Measurements from ENCODE around the gene DCST2. TPM values are rescaled to one million over a fixed set of nuclear protein-coding genes. Genes with fewer than 3 reads are reported as not detected.

Gene DCST2
- total and polyA plus RNA-seq, 7 donors = 0.27 to 2.0 (median 0.43) TPM; not detected in 3

GRCh38 chr1:155064111-155064831 is 30.7 kb upstream of the DCST2 start:
- H3K9me3 ChIP-seq = no peaks in the 10 kb centered on the region
- 3 to 9% methylated on average over 14 of the region's 14 CpGs for WGBS, 2 donors
- H3K36me3 ChIP-seq = peaks cover 0 to 11% (median under 1%) of the 10 kb centered on the region in 4 donors
- intact Hi-C loops (cut with DNase I) = loop anchor here (5.0 kb wide), 1 partner anchor 92 kb away; the partner anchor contains the start of genes CKS1B and SHC1
- TF ChIP-seq EP300 (IDR thresholded peaks at IDR 0.05) (no peak), POLR2AphosphoS5 (IDR thresholded peaks at IDR 0.05) (no peak), CTCF (IDR thresholded peaks at IDR 0.05) (no peak), POLR2A (IDR thresholded peaks at IDR 0.05) (no peak)
- H3K4me1 ChIP-seq = peaks cover 3 to 34% (median 30%) of the 10 kb centered on the region in 4 donors
- peak overlapping the region; percentile 70 to 90 (median 86) for H3K4me3 ChIP-seq
- no peak for DNase-seq
- peak overlapping the region; percentile 75 to 84 (median 80) for H3K27ac ChIP-seq
- peaks cover 0 to 7% (median 0%) of the 10 kb centered on the region in 3 donors for H3K27me3 ChIP-seq

GRCh38 chr1:155063550-155064110 is 30.0 kb upstream of the DCST2 start, which contains the start of gene EFNA4:
Gene EFNA4, plus strand, starts transcription at chr1:155063740. Its CDS starts 84 bp downstream, at chr1:155063824.
- WGBS, 2 donors = 1% methylated on average over 57 of the region's 57 CpGs
- Histone ChIP-seq H3K9me3 (no peaks in the 10 kb centered on the region), H3K4me3 (peak within 1 kb of the TSS; percentile 70 to 90 (median 86)), H3K27me3 (peaks cover 0 to 7% (median 0%) of the 10 kb centered on the region in 3 donors), H3K4me1 (peaks cover 3 to 34% (median 30%) of the 10 kb centered on the region in 4 donors), H3K36me3 (peaks cover 0 to 17% (median 5%) of the 10 kb centered on the region in 4 donors), H3K27ac (peak within 1 kb of the TSS; percentile 75 to 84 (median 80))
- intact Hi-C loops (cut with DNase I) = loop anchor here (1.0 to 5.0 kb wide), 2 partner anchors 21 to 91 kb away; partner anchors contain the start of genes CKS1B and SHC1
- TF ChIP-seq POLR2AphosphoS5 (IDR thresholded peaks at IDR 0.05) (peak; percentile 36 to 71 (median 57)), POLR2A (IDR thresholded peaks at IDR 0.05) (peak in 1 of 2 donors; percentile 42), CTCF (IDR thresholded peaks at IDR 0.05) (no peak)
- peak; percentile 94 for DNase-seq

GRCh38 chr1:155062702-155063411 is 29.3 kb upstream of the DCST2 start:
- Histone ChIP-seq H3K4me1 (peaks cover 3 to 34% (median 30%) of the 10 kb centered on the region in 4 donors), H3K27ac (peak overlapping the region in 3 of 4 donors; percentile 79 to 84 (median 82)), H3K27me3 (peaks cover 0 to 7% (median 0%) of the 10 kb centered on the region in 3 donors), H3K36me3 (peaks cover 0 to 25% (median 9%) of the 10 kb centered on the region in 4 donors), H3K9me3 (no peaks in the 10 kb centered on the region), H3K4me3 (peak overlapping the region; percentile 70 to 90 (median 86))
- DNase-seq = no peak
- 2 to 5% methylated on average over 46 of the region's 46 CpGs for WGBS, 2 donors
- intact Hi-C loops (cut with DNase I) = loop anchor here (1.0 to 5.0 kb wide), 2 partner anchors 21 to 91 kb away; partner anchors contain the start of genes CKS1B and SHC1
- TF ChIP-seq POLR2AphosphoS5 (IDR thresholded peaks at IDR 0.05) (peak in 1 of 4 donors; percentile 14), POLR2A (IDR thresholded peaks at IDR 0.05) (peak in 1 of 2 donors; percentile 14), CTCF (IDR thresholded peaks at IDR 0.05) (peak; percentile 16 to 89 (median 62)), EP300 (IDR thresholded peaks at IDR 0.05) (no peak)

- DNase-seq = no peak
- no peaks in the 10 kb centered on the region for H3K9me3 ChIP-seq
- TF ChIP-seq CTCF (IDR thresholded peaks at IDR 0.05) = no peak
- TF ChIP-seq EP300 (IDR thresholded peaks at IDR 0.05) = no peak
- TF ChIP-seq POLR2A (IDR thresholded peaks at IDR 0.05) = no peak
- TF ChIP-seq POLR2AphosphoS5 (IDR thresholded peaks at IDR 0.05) = no peak
- 13 to 47% methylated on average over 29 of the region's 29 CpGs for WGBS, 2 donors
- peaks cover 0 to 7% (median 0%) of the 10 kb centered on the region in 3 donors for H3K27me3 ChIP-seq
- peaks cover 3 to 34% (median 30%) of the 10 kb centered on the region in 4 donors for H3K4me1 ChIP-seq
- peaks cover 6 to 31% (median 16%) of the 10 kb centered on the region in 4 donors for H3K36me3 ChIP-seq
- H3K27ac ChIP-seq = no peak overlapping the region
- H3K4me3 ChIP-seq = peak overlapping the region in 2 of 4 donors; percentile 84 to 90
- intact Hi-C loops (cut with DNase I) = loop anchor here (5.0 kb wide), 1 partner anchor 90 kb away; the partner anchor contains the start of genes CKS1B and SHC1
Measured at GRCh38 chr1:155062151-155062686, 28.6 kb upstream of the DCST2 start.

Measured in sigmoid colon (tissue), 7 donors.